Neutrophil (primary cell): ENCODE results near the gene MICAL1.
A peak's percentile ranks its signal among the peaks of the same experiment; 100 is the strongest.

Experiments used
- H3K27ac ChIP-seq: fragments of 200-600 bp; sonication (generic); 2 replicates; pipeline ENCODE4 v1.5.1; 2016; ENCODE audit warnings: mild to moderate bottlenecking, moderate library complexity
- H3K27me3 ChIP-seq: fragments of 200-600 bp; sonication (generic); 2 replicates; pipeline ENCODE4 v1.6.0; 2016; ENCODE audit warnings: mild to moderate bottlenecking
- H3K36me3 ChIP-seq: fragments of 200-600 bp; sonication (generic); 2 replicates; pipeline ENCODE4 v1.5.1; 2017
- H3K4me1 ChIP-seq, 2 experiments: fragments of 200-600 bp in 1 of 2; sonication (generic) in 1 of 2; 1 replicate in 1 of 2; 2 replicates in 1 of 2; pipeline versions ENCODE4 v1.5.1 to v1.6.1; 2013 to 2016; ENCODE audit warnings: low read depth in 1 of 2, low read length in 1 of 2, mild to moderate bottlenecking in 1 of 2, moderate library complexity in 1 of 2; ENCODE audit not compliant: control insufficient read depth in 1 of 2, insufficient read depth in 1 of 2
- H3K4me3 ChIP-seq, 2 experiments: fragments of 200-600 bp in 1 of 2; sonication (generic) in 1 of 2; 1 replicate in 1 of 2; 2 replicates in 1 of 2; pipeline ENCODE4 v1.5.1; 2013 to 2016; ENCODE audit warnings: low read depth in 1 of 2, low read length in 1 of 2, mild to moderate bottlenecking in 1 of 2, moderate library complexity in 1 of 2
- H3K9me3 ChIP-seq: fragments of 200-600 bp; sonication (generic); 2 replicates; pipeline ENCODE4 v1.5.1; 2016
- CTCF ChIP-seq: fragments of 200-600 bp; sonication (generic); IDR thresholded peaks from 2 replicates; pipeline ENCODE4 v1.5.1; 2016; ENCODE audit warnings: antibody characterized with exemption

MICAL1 gene

GRCh38 chr6:109454496-109455436 is 806 bp downstream of the MICAL1 start:
- peak overlapping the region; percentile 95 for H3K27ac ChIP-seq
- peak; percentile 51 for TF ChIP-seq CTCF
- H3K4me1 ChIP-seq: peaks cover 71 to 74% of the 10 kb centered on the region in 2 experiments
- H3K36me3 ChIP-seq: peaks cover 42% of the 10 kb centered on the region
- H3K4me3 ChIP-seq: peak overlapping the region; percentile 75 to 97
- no peaks in the 10 kb centered on the region for H3K27me3 ChIP-seq
- H3K9me3 ChIP-seq: no peaks in the 10 kb centered on the region

- H3K9me3 ChIP-seq: no peaks in the 10 kb centered on the region
- peak overlapping the region; percentile 75 to 97 for H3K4me3 ChIP-seq
- TF ChIP-seq CTCF: no peak
- H3K36me3 ChIP-seq: peaks cover 51% of the 10 kb centered on the region
- no peaks in the 10 kb centered on the region for H3K27me3 ChIP-seq
- peaks cover 66 to 70% of the 10 kb centered on the region in 2 experiments for H3K4me1 ChIP-seq
- peak overlapping the region; percentile 95 for H3K27ac ChIP-seq
Measured at GRCh38 chr6:109453594-109454495, 1.7 kb downstream of the MICAL1 start.

- no peak for TF ChIP-seq CTCF
- Histone ChIP-seq H3K9me3 (no peaks in the 10 kb centered on the region), H3K27me3 (no peaks in the 10 kb centered on the region), H3K36me3 (peaks cover 58% of the 10 kb centered on the region), H3K4me1 (peaks cover 62 to 64% of the 10 kb centered on the region in 2 experiments), H3K27ac (peak overlapping the region; percentile 95), H3K4me3 (peak overlapping the region in 1 of 2 experiments; percentile 75)
Measured at GRCh38 chr6:109453156-109453555, 2.4 kb downstream of the MICAL1 start.

GRCh38 chr6:109452181-109452580 is 3.4 kb downstream of the MICAL1 start:
- Histone ChIP-seq H3K4me3 (no peak overlapping the region), H3K9me3 (no peaks in the 10 kb centered on the region), H3K27me3 (no peaks in the 10 kb centered on the region), H3K27ac (peak overlapping the region; percentile 95), H3K4me1 (peaks cover 60 to 64% of the 10 kb centered on the region in 2 experiments), H3K36me3 (peaks cover 67% of the 10 kb centered on the region)
- TF ChIP-seq CTCF: no peak

GRCh38 chr6:109451376-109451775 is 4.2 kb downstream of the MICAL1 start:
- no peak for TF ChIP-seq CTCF
- peaks cover 75% of the 10 kb centered on the region for H3K36me3 ChIP-seq
- no peaks in the 10 kb centered on the region for H3K27me3 ChIP-seq
- H3K9me3 ChIP-seq: no peaks in the 10 kb centered on the region
- peak overlapping the region; percentile 95 for H3K27ac ChIP-seq
- peaks cover 52 to 56% of the 10 kb centered on the region in 2 experiments for H3K4me1 ChIP-seq
- no peak overlapping the region for H3K4me3 ChIP-seq
